Retina (tissue), 1 donor: ENCODE results near the gene BMPER.

ENCODE experiments used
- DNase-seq: peaks from one replicate; pipeline ENCODE4 v3.0.0-alpha.2; 2016

Gene BMPER

GRCh38 chr7:33905389-33906032, at the start of gene BMPER:
BMPER (plus strand) TSS chr7:33905539; CDS start chr7:33905614, 75 bp downstream.
- peak; percentile 57 for DNase-seq

DNA sequence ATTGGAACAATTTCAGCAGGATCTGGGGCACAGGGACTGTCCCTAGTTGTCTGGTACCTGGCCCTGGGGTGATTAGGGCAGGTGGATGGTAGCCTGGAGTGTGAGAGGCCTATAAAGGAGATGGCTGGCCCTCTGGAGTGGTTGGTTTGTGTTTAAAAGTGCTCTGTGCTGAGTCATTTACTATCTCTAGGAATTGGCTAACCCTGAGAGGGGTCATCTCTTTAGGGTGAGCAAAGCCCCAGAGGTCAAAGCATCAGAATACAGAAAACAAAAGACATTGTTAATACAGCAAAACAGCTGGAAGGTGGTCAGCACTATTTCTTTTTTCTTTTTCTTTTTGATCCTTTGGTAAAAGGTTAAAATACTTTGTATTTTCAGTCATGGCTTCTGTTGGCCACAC, 43.4 kb upstream of the BMPER start:
- no peak for DNase-seq

GRCh38 chr7:33862946-33863814, 42.2 kb upstream of the BMPER start:
- DNase-seq: no peak

DNA sequence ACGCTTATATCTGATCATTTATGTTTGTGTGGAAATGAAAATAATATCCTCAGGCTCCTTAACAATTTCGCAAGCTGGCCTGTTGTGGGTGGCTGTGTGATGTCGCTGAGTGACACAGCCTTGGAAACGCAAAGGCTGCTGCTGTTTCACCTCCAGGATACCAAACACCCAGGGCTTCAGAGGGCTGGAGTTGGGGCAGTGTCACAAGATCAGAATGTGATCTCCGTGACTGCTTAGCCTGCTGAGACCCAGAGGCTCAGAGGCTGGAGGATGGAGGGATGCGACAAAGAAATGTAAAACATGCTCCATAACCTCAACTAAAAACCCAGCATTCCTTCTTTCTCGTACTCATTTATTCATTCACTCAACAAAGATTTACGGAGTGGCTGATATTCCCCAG, 37.2 kb upstream of the BMPER start:
- no peak for DNase-seq

- DNase-seq: no peak
Observed at GRCh38 chr7:33869176-33869575, 36.2 kb upstream of the BMPER start.

- no peak for DNase-seq
Observed at GRCh38 chr7:33870120-33870519, 35.2 kb upstream of the BMPER start.

DNA sequence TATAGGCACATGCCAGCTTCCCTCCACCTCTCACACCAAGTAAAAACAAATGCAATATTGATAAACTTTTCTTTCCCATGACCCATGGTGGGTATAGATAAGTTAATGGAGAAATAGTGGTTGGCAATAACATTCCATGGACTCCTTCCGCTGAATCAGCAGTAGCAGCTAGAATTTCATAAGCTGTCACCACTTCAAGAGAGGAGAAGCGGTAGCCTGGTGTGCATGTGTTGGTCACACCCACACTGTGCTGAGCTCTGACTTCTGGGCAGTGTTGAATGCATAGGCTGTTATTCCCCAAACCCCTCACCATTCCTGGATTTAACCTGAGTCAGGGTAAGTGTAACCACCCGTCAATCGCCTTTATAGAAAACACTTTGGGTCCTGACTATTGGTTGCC, 32.5 kb upstream of the BMPER start:
- no peak for DNase-seq

DNA sequence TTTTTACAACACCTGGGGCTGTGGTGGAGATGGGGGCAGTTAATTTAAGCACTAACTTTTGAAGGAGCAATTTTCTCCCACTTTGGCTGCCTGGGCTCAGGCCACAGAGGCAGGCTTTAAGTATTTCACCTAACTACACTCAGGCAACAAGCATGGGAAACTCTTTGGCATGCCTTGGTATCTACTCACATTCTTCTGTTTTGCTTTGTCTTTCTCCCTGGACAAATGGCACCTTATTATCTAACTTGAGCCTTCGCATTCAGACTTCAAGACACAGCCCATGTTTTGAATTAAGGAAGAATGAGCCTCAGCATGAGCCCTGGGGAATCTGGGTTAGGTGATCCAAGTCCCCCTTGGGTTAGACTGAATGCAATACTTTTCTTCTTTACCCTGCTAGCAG, 31.8 kb upstream of the BMPER start:
- DNase-seq: no peak

DNA sequence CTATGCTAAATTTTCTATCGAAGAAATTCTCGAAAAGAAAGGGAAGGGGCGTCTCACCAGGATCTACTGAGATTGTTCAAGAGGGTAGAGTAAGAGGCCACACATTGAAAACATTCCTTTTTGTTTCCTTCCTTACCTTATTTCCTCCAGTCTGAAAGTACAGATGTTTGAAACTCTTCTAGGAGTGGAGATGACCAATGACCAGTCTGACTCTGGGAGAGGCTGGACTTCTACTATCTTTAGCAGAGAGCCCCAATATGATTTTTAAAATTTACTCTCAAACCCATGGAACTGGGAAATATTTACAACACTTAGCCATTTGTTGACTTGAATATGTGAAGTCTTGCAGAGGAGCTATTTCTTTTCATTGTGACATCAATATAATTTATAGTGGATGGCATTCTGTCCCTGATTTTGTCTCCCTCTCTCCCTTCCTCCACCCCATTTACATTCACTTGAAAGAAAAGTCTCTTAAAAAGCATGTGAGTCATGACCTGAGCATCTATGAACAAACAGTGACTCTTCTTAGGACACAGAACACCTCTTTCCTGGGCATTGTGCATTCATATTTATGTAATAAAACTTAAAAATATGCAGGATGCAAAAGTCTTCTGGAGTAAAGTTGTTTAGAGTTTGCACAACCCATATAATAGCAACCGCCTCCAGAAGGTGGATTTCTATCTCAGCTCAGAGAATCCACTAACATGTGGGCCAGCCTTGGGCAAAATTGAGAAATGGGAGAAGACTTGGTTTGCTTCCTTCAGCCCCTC, 31.2 kb upstream of the BMPER start:
- no peak for DNase-seq

DNA sequence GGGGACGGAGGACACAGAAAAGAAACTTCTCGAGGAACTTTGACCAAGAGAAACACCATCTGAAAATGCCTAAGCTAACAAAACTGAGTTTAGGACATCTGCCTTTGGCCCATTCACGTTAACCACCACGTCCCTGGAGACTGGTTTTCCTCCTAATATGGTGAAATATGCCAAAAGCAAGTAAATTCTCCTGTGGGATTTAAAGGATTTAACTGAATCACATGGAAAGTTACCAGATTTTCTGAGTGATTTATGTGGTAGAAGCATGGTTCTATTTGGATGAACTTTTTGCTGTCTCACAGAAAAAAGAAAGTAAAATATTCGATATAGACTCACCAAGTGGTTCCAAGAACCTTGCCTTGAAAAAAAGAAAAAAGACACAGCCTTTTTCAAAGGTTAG, 30.4 kb upstream of the BMPER start:
- DNase-seq: no peak

- no peak for DNase-seq
Observed at GRCh38 chr7:33876596-33877274, 28.6 kb upstream of the BMPER start.

DNA sequence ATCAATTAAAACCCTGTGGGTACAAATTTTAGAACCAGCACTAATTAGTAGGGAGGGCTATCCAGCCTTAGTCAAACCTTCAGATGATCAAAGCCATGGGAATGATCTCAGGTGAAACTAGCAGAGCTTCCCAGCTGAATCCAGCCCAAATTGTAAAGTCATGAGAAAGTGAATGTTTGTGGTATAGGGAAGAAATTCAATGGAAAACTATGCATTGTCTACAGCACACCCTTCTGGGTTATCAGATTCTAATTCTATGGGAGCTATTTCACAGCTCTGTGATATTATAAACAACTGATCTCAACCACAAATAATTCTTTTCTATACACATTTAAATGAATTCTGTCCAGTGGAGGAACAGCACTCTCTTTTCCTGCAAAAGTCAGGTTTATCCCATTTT, 24.6 kb upstream of the BMPER start:
- no peak for DNase-seq

DNA sequence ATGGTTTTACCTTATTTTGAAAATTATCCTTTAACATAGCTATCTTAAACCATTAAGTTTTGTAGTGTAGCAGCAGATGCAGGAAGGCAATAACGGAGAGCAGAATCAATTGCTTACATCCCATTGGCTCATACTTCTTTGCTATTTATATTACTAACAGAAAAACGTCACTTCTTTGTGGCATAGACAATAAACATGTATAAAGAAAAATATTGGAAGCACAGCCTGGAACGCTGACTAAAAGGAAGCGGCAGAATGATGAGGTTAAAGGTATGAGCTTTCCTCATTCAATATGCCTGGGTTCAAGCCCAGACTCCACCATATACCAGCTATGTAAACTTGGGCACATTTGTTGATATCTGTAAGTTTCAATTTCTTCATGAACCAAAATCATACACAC, 24.0 kb upstream of the BMPER start:
- DNase-seq: no peak

- DNase-seq: no peak
Observed at GRCh38 chr7:33882040-33882837, 23.1 kb upstream of the BMPER start.

- no peak for DNase-seq
Observed at GRCh38 chr7:33882950-33883670, 22.2 kb upstream of the BMPER start.

- no peak for DNase-seq
Observed at GRCh38 chr7:33883671-33883965, 21.7 kb upstream of the BMPER start.

DNA sequence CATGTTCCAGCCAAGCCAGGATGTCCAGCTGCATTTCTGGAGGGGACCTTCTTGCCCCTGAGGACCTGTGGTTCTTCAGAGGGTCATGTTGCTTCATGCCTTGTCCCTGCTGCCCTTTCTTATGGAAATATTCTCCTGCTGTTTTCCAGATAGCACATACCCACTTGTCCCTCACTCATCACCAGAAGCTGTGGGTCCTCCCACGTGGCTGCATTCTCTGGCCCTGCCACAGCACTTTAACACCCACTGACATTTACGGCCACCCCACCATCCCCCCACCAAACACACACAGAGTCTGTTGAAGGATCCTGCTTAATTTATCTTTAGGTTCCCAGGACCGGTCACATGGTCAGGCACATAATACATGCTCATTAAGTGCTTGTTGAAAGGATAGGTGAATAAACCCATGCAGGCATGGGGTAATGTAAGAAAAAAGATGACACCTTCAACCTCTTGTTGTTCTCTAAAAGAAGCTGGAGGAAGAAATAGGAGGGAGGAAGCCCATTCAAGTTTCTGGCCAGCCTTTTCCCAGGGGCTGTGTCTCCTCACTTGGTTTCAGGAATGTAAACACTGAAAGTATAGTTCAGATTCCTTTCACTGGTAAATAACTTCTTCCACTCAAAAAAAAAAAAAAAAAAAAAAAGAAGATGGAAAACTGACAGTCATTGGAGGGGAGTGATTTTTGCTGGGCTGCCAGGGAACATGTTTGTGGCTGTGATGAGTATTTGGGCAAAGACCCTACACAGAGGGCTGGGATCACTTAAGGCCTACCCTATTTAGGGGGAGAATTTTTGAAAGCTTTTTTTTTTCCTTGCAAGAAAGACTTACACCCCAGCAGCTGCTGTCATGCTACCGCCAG, 19.8 kb upstream of the BMPER start:
- DNase-seq: no peak

DNA sequence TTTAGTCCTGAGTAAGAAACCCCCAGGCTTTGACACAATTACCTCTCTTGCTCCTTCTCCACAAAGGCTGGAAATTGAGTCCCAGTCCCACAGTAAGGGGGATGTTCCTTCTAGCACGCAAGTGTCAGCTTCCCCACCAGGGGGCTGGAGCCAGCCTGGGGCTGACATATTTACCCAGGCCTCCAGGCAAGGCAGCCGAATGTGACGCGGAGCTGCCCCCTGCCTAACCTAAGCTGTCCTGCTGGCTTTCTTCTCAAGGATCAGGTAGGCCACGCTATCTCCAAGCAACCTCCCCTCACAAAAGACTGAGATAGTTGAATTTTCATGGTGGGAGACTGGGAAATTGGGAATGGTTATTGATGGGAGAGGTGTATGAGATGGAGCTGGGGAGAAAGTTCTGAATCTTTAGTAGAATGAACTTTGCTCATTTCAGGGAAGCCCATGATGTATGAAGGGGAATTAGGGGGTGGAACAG, 19.2 kb upstream of the BMPER start:
- no peak for DNase-seq

GRCh38 chr7:33887266-33887975, 17.9 kb upstream of the BMPER start:
- no peak for DNase-seq

- DNase-seq: no peak
Observed at GRCh38 chr7:33888166-33888565, 17.2 kb upstream of the BMPER start.
